Endothelial cell of umbilical vein (primary cell): ENCODE data around the gene CAMSAP1. TPM values are rescaled to one million over a fixed set of nuclear protein-coding genes. Genes with fewer than 3 reads are reported as not detected.

Source experiments
- BruUV-seq: library from RNA; stranded (reverse); fragments of 400-500 nt; replicated peaks from 2 replicates; lab custom pipeline; 2021; lab: Mats Ljungman, UMichigan
- CTCF ChIA-PET: fragments of 300-600, 350-600 bp; sonication (Branson Sonifier 250); formaldehyde crosslinking; loops from one replicate; lab custom pipeline; 2021; ENCODE audit warnings: antibody characterized with exemption, inconsistent platforms; lab: Charles Lee
- POLR2A ChIA-PET: fragments of 300-600, 350-600 bp; sonication (Branson Sonifier 250); formaldehyde crosslinking; loops from one replicate; lab custom pipeline; 2021; ENCODE audit warnings: antibody characterized with exemption, inconsistent platforms; lab: Charles Lee
- DNase-seq: peaks from one replicate; pipeline ENCODE4 v3.0.0-alpha.2; 2011; ENCODE audit warnings: low read depth, low spot score
- FAIRE-seq: peaks from 2 replicates; lab custom pipeline; 2011; peaks lifted over from hg19 to GRCh38; lab: Jason Lieb, UNC
- H2AFZ ChIP-seq: 2 replicates; pipeline ENCODE4 v1.6.0; 2012; ENCODE audit warnings: low read depth, low read length, control low read depth, inconsistent platforms
- H3K27ac ChIP-seq: 2 replicates; pipeline ENCODE4 v1.5.1; 2011; ENCODE audit warnings: low read depth, mild to moderate bottlenecking, control low read depth, low read length, moderate library complexity; ENCODE audit not compliant: insufficient read depth
- H3K27me3 ChIP-seq, 2 experiments: 2 replicates each; pipeline versions ENCODE4 v1.6.0 to v1.6.1; 2011; ENCODE audit warnings: low read length in 2 of 2, mixed read lengths in 1 of 2; ENCODE audit not compliant: control insufficient read depth in 2 of 2, insufficient read depth in 2 of 2
- H3K36me3 ChIP-seq, 2 experiments: 2 replicates in 1 of 2; 3 replicates in 1 of 2; pipeline ENCODE4 v1.5.1; 2011; ENCODE audit warnings: low read length in 2 of 2, mild to moderate bottlenecking in 1 of 2, moderate library complexity in 1 of 2; ENCODE audit not compliant: control insufficient read depth in 2 of 2, insufficient read depth in 2 of 2; ENCODE audit errors: extremely low read depth in 1 of 2
- H3K4me1 ChIP-seq: 3 replicates; pipeline ENCODE4 v1.5.1; 2011; ENCODE audit warnings: mild to moderate bottlenecking, low read length; ENCODE audit not compliant: control insufficient read depth, insufficient read depth; ENCODE audit errors: extremely low read depth
- H3K4me2 ChIP-seq: 2 replicates; pipeline ENCODE4 v1.6.1; 2011; ENCODE audit warnings: low read length, control low read depth, mixed read lengths; ENCODE audit not compliant: insufficient read depth
- H3K4me3 ChIP-seq, 3 experiments: fragments of 200-600 bp in 1 of 3; sonication (generic), shearing (Covaris generic) in 1 of 3; replicated peaks in 1 of 3; 2 replicates each; pipeline ENCODE4 v1.5.1; 2011 to 2016; ENCODE audit warnings: control low read depth in 3 of 3, low read length in 3 of 3, mild to moderate bottlenecking in 2 of 3, inconsistent platforms in 1 of 3, low read depth in 1 of 3, moderate library complexity in 1 of 3; ENCODE audit not compliant: insufficient read depth in 1 of 3
- H3K79me2 ChIP-seq: 2 replicates; pipeline ENCODE4 v1.6.0; 2012; ENCODE audit warnings: low read length, inconsistent platforms; ENCODE audit not compliant: control insufficient read depth, insufficient read depth
- H3K9ac ChIP-seq: replicated peaks from 2 replicates; pipeline ENCODE3; 2011; ENCODE audit warnings: low read length, control low read depth; ENCODE audit not compliant: insufficient read depth; ENCODE audit errors: extremely low read depth
- H3K9me1 ChIP-seq: replicated peaks from 3 replicates; pipeline ENCODE4 v1.6.0; 2011; ENCODE audit warnings: mild to moderate bottlenecking, low read length; ENCODE audit not compliant: control insufficient read depth, insufficient read depth; ENCODE audit errors: extremely low read depth
- H3K9me3 ChIP-seq: replicated peaks from 2 replicates; pipeline ENCODE4 v1.5.1; 2012; ENCODE audit warnings: low read length, inconsistent platforms; ENCODE audit not compliant: control insufficient read depth, insufficient read depth
- H4K20me1 ChIP-seq: replicated peaks from 2 replicates; pipeline ENCODE3; 2011; ENCODE audit warnings: mild to moderate bottlenecking, low read length; ENCODE audit not compliant: control insufficient read depth, insufficient read depth; ENCODE audit errors: extremely low read depth
- EZH2 ChIP-seq: IDR thresholded peaks from 2 replicates; pipeline ENCODE4 v1.6.1; 2012; ENCODE audit warnings: borderline replicate concordance, low read depth, mild to moderate bottlenecking, moderate library complexity, low read length, inconsistent platforms; ENCODE audit not compliant: severe bottlenecking
- FOS ChIP-seq: IDR thresholded peaks from 2 replicates; pipeline ENCODE4 v1.6.1; 2011; ENCODE audit warnings: mild to moderate bottlenecking, low read length, moderate library complexity, borderline replicate concordance; ENCODE audit not compliant: insufficient read depth
- GATA2 ChIP-seq: IDR thresholded peaks from 2 replicates; pipeline ENCODE4 v1.7.0; 2011; ENCODE audit warnings: low read depth, mild to moderate bottlenecking, moderate library complexity, mixed read lengths, low read length; ENCODE audit not compliant: insufficient read length, insufficient read depth
- JUN ChIP-seq: IDR thresholded peaks from 2 replicates; pipeline ENCODE4 v1.6.1; 2011; ENCODE audit warnings: borderline replicate concordance, low read depth; ENCODE audit not compliant: insufficient read length, insufficient read depth
- MYC ChIP-seq: IDR thresholded peaks from one replicate; pipeline ENCODE4 v1.6.1; 2011; ENCODE audit warnings: mild to moderate bottlenecking, low read depth, low read length
- POLR2A ChIP-seq: IDR thresholded peaks from 2 replicates; pipeline ENCODE4 v1.6.1; 2012; ENCODE audit warnings: low read depth, mild to moderate bottlenecking, control low read depth, low read length
- POLR2AphosphoS5 ChIP-seq: IDR thresholded peaks from 2 replicates; pipeline ENCODE4 v1.6.1; 2012; ENCODE audit warnings: low read depth, mild to moderate bottlenecking, control low read depth, low read length, moderate library complexity; ENCODE audit not compliant: insufficient read depth
- dilution Hi-C: fragments of 300-500 bp; cut with MboI; formaldehyde crosslinking; loops from one replicate; pipeline ENCODE4 v1.15.0; 2019; ENCODE audit warnings: low sequenced_read_pairs; ENCODE audit not compliant: extremely low pct_ligation_motif_present
- intact Hi-C: fragments of 100-400 bp; cut with micrococcal nuclease; formaldehyde crosslinking; loops from one replicate; pipeline ENCODE4 v1.10.0; 2022
- polyA plus RNA-seq, 4 experiments: library from polyadenylated mRNA; depleted of rRNA in 3 of 4; stranded (reverse) in 3 of 4; unstranded in 1 of 4; fragments of >200 nt; gene quantifications; 2 replicates each; pipeline versions ENCODE4 v1.2.1 to v1.2.3, GENCODE V29; 2011 to 2012; ENCODE audit warnings: missing spikeins in 1 of 4
- total RNA-seq: library from RNA; stranded (reverse); gene quantifications from 2 replicates; pipeline ENCODE4 v1.2.3, GENCODE V29; 2021
- TF ChIP-seq, protein P1 (sequence below), 2 donors: IDR thresholded peaks; 1 replicate in 1 of 2; 2 replicates in 1 of 2; pipeline ENCODE4 v1.5.1; 2011; ENCODE audit warnings: low read length in 2 of 2, mild to moderate bottlenecking in 2 of 2, moderate library complexity in 2 of 2, control low read depth in 1 of 2, inconsistent platforms in 1 of 2, low read depth in 1 of 2; ENCODE audit not compliant: insufficient read depth in 1 of 2; ENCODE audit errors: extremely low read depth in 1 of 2
- TF ChIP-seq, protein P2 (sequence below): IDR thresholded peaks from 2 replicates; pipeline ENCODE4 v1.6.1; 2011; ENCODE audit not compliant: insufficient read depth, insufficient read length

The CAMSAP1 gene
- total and polyA plus RNA-seq, 2 donors (not counting 3 experiments of a cell fraction or from before 2014, with no cell fraction given), result 8.1 to 25.5 TPM

DNA sequence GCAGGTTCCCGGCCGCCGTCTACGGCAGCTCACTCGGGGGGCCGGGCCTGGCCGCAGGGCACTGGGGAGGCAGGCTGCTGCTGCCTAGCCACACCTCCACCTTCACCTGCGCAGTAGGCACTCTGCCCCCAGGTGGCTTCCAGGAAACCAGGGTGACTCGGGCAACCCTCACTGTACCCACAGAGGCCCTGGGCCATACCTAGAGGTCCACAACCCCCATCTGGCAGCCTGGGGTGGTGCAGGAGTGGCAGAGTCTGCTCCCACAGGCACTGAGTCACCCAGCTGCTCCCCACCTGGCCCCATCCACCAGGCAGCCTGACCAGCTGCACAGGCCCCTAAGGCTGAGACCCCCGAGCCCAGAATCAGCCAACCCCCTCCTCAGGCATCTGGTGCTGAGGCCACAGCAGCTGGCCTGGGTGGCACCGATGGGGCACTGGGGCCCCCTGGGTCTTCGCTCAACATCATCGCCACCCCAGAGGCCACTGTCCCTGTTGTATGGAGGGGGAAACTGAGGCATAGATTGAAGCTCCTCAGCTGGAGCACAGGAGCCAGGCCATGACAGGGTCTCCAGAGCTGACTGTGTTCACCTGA, 135.2 kb downstream of the CAMSAP1 start:
- dilution Hi-C loops (no loop called here), intact Hi-C loops (no loop called here)
- H4K20me1 ChIP-seq, result no peaks in the 10 kb centered on the region
- H3K79me2 ChIP-seq, result no peaks in the 10 kb centered on the region
- H3K9ac ChIP-seq, result no peak overlapping the region
- no peaks in the 10 kb centered on the region for H3K9me1 ChIP-seq
- BruUV-seq, result no TSS peak
- ChIA-PET POLR2A (no interaction called here), CTCF (no interaction called here)
- no peaks in the 10 kb centered on the region for H3K4me1 ChIP-seq
- no peak overlapping the region for H3K4me3 ChIP-seq
- H3K9me3 ChIP-seq, result no peaks in the 10 kb centered on the region
- no peaks in the 10 kb centered on the region for H3K36me3 ChIP-seq
- no peak for DNase-seq
- no peak for FAIRE-seq
- no peak for TF ChIP-seq MYC
- TF ChIP-seq GATA2, result no peak
- TF ChIP-seq POLR2A, result no peak
- TF ChIP-seq, protein P1, sequence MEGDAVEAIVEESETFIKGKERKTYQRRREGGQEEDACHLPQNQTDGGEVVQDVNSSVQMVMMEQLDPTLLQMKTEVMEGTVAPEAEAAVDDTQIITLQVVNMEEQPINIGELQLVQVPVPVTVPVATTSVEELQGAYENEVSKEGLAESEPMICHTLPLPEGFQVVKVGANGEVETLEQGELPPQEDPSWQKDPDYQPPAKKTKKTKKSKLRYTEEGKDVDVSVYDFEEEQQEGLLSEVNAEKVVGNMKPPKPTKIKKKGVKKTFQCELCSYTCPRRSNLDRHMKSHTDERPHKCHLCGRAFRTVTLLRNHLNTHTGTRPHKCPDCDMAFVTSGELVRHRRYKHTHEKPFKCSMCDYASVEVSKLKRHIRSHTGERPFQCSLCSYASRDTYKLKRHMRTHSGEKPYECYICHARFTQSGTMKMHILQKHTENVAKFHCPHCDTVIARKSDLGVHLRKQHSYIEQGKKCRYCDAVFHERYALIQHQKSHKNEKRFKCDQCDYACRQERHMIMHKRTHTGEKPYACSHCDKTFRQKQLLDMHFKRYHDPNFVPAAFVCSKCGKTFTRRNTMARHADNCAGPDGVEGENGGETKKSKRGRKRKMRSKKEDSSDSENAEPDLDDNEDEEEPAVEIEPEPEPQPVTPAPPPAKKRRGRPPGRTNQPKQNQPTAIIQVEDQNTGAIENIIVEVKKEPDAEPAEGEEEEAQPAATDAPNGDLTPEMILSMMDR (IDR thresholded peaks at IDR 0.05; ENCODE audit: extremely low read depth in 1 of 2, insufficient read depth in 1 of 2, low read depth in 1 of 2, low read length in 2 of 2), result no peak
- no peak for TF ChIP-seq FOS
- no peak for TF ChIP-seq POLR2AphosphoS5
- TF ChIP-seq, protein P2, sequence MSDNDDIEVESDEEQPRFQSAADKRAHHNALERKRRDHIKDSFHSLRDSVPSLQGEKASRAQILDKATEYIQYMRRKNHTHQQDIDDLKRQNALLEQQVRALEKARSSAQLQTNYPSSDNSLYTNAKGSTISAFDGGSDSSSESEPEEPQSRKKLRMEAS, result no peak
- no peak for TF ChIP-seq JUN
- TF ChIP-seq EZH2, result no peak
- H3K27me3 ChIP-seq, result no peaks in the 10 kb centered on the region
- H2AFZ ChIP-seq, result no peak overlapping the region
- H3K27ac ChIP-seq, result no peak overlapping the region
- H3K4me2 ChIP-seq, result no peak overlapping the region
